OCI-LY3 (cell line): ENCODE data around the gene DYNC2I2.

ENCODE experiments used
- CTCF ChIP-seq: fragments of 200-600, 300-600 bp; sonication (generic); IDR thresholded peaks from 2 replicates; pipeline ENCODE4 v1.5.1; 2014; ENCODE audit warnings: antibody characterized with exemption, low read length, low read depth
- EZH2phosphoT487 ChIP-seq: fragments of 200-600 bp; shearing (Covaris generic); IDR thresholded peaks from 2 replicates; pipeline ENCODE4 v1.6.1; 2018; ENCODE audit warnings: antibody characterized with exemption, mixed run types, low read depth

GRCh38 chr9:128636024-128636390 lies 20.6 kb downstream of the DYNC2I2 start:
- no peak for TF ChIP-seq CTCF
- no peak for TF ChIP-seq EZH2phosphoT487
